Epithelial cell of proximal tubule (primary cell): Measurements from ENCODE around the gene RANBP1. TPM values are rescaled to one million over a fixed set of nuclear protein-coding genes. Genes with fewer than 3 reads are reported as not detected.

ENCODE experiments used
- DNase-seq: peaks from one replicate; pipeline ENCODE4 v3.0.0-alpha.2; 2011; ENCODE audit warnings: low read depth
- H3K4me3 ChIP-seq: 2 replicates; pipeline ENCODE4 v1.5.1; 2011; ENCODE audit warnings: low read depth, mild to moderate bottlenecking, low read length
- total RNA-seq: library from RNA; depleted of rRNA; stranded (reverse); fragments of >200 nt; gene quantifications from 2 replicates; pipeline ENCODE4 v1.2.3, GENCODE V29; 2015
- TF ChIP-seq, protein P1 (sequence below): conservative IDR thresholded peaks from 2 replicates; pipeline ENCODE4 v1.5.1; 2012; ENCODE audit warnings: low read depth, mild to moderate bottlenecking, low read length

The RANBP1 gene
- total RNA-seq, 1 donor from 2014 or later: 1,034 TPM

DNA sequence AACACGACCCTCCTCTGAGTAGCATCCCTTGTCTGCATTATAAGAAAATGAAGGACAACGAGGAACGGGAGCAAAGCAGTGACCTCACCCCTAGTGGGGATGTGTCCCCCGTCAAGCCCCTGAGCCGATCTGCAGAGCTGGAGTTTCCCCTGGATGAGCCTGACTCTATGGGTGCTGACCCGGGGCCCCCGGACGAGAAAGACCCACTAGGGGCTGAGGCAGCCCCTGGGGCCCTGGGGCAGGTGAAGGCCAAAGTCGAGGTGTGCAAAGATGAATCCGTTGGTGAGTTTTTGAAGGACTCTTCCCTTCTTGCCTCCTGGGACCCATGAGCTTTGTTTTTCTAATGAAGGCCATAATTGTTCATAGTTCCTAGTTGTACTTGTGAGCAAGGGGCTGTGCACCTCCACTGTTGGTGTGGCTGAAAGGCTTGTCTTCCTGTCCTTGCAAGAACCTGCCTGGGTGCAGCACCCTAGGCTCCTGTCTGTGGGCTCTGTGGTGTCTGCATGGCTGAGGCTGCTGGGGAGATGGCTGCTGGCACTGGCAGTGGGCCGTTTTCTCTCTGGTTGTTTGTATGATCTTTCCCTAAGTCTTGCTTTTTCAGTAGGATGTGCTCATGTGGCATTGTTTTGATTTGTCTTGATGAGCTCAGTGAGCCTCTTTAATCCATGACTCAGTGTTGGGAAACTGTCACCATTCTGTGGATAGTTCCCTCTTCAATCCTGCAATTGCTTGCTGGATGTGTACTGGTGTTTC, 25.8 kb upstream of the RANBP1 start:
- DNase-seq: no peak
- TF ChIP-seq, protein P1, sequence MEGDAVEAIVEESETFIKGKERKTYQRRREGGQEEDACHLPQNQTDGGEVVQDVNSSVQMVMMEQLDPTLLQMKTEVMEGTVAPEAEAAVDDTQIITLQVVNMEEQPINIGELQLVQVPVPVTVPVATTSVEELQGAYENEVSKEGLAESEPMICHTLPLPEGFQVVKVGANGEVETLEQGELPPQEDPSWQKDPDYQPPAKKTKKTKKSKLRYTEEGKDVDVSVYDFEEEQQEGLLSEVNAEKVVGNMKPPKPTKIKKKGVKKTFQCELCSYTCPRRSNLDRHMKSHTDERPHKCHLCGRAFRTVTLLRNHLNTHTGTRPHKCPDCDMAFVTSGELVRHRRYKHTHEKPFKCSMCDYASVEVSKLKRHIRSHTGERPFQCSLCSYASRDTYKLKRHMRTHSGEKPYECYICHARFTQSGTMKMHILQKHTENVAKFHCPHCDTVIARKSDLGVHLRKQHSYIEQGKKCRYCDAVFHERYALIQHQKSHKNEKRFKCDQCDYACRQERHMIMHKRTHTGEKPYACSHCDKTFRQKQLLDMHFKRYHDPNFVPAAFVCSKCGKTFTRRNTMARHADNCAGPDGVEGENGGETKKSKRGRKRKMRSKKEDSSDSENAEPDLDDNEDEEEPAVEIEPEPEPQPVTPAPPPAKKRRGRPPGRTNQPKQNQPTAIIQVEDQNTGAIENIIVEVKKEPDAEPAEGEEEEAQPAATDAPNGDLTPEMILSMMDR: no peak

DNA sequence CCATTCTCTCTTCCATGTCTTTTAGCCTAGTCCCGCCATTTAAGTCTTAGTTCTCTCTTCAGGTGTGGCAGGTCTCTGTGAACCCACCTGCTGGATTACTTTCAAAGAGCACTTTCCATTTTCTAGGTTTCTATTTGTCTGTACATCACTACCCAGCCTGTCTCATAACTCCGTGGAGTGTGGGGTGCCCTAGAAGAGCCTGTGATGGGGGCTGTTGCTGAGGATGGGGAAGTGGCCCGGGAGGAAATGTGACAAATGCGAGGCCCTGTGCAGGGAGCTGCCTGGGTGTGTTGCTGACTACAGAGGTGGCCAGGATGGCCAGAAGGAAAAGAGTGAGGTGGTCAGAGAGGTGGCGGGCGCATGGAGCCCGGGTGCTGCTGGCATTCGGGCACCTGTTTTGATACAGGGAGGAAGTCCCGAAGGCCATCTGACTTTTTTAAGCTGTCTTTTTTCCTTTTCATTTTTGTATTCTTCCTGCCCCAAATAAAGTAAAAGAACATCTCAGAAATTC, 25.1 kb upstream of the RANBP1 start:
- TF ChIP-seq, protein P1: no peak
- DNase-seq: no peak
- H3K4me3 ChIP-seq: no peak overlapping the region

More for the DNA sequence above, 25.8 kb upstream of the RANBP1 start:
- no peak overlapping the region for H3K4me3 ChIP-seq

DNA sequence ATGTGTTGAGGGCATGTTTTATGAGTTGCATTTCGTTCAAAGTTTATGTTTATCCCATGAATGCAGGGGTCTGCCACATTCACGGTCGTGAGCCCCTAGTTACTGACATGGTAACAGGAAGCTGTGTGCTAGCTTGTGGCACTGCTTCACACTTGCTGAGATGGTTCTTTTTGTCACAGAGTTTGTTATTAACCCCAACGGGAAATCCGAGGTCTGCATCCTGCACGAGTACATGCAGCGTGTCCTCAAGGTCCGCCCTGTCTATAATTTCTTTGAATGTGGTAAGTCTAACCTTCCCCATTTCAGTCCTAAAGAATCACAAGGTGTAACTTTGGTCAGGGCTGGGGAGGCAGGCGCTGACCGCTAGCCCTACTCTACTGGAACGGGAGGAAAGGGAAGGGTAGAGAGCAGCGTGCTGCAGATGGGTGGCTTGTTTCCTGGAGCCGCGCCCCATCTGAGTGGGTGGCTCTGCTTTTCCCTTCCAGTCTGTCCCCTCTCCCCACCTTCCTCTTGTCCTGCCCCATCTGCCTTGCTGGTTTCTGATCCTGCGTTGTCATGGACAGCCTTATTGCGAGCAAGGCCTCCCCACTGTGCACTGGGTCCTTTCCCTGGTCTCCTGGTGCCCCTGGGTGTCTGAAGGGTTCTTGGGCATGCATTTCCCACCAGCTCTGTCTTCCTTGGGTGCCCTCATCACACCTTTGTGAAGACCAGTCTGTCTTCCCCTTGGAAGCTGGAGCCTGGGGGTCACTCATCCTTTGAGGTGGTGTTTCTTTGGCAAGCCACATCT, 24.0 kb upstream of the RANBP1 start:
- TF ChIP-seq, protein P1: no peak
- DNase-seq: no peak
- H3K4me3 ChIP-seq: no peak overlapping the region

GRCh38 chr22:20092477-20092854, 23.4 kb upstream of the RANBP1 start:
- H3K4me3 ChIP-seq: no peak overlapping the region
- no peak for DNase-seq
- TF ChIP-seq, protein P1: no peak

- no peak overlapping the region for H3K4me3 ChIP-seq
- TF ChIP-seq, protein P1: no peak
- DNase-seq: no peak
These were observed 22.3 kb upstream of the RANBP1 start for GRCh38 chr22:20093418-20094196.

- TF ChIP-seq, protein P1: no peak
These were observed 21.6 kb upstream of the RANBP1 start for GRCh38 chr22:20094197-20094807.

More at GRCh38 chr22:20094197-20094807, 21.6 kb upstream of the RANBP1 start:
- no peak for DNase-seq
- H3K4me3 ChIP-seq: no peak overlapping the region
